HCT116 (cell line): ENCODE results near the gene RPL10A. TPM values are rescaled to one million over a fixed set of nuclear protein-coding genes. Genes with fewer than 3 reads are reported as not detected.

Source experiments
- ATAC-seq: fragments of 200-7000 bp; cut with Tn5 transposase; 2 replicates; pipeline ENCODE4 v1.9.1; 2020; ENCODE audit warnings: mild to moderate bottlenecking, moderate library complexity
- BruUV-seq: library from RNA; stranded (reverse); fragments of 400-500 nt; replicated peaks from 2 replicates; lab custom pipeline; 2021; lab: Mats Ljungman, UMichigan
- CTCF ChIA-PET: fragments of 300-600 bp; sonication (Branson Sonifier 250); formaldehyde crosslinking; loops from one replicate; lab custom pipeline; 2021; ENCODE audit warnings: antibody characterized with exemption; lab: Charles Lee
- POLR2A ChIA-PET: fragments of 300-600, 350-600 bp; sonication (Branson Sonifier 250); formaldehyde crosslinking; loops from one replicate; lab custom pipeline; 2021; ENCODE audit warnings: antibody characterized with exemption; lab: Charles Lee
- RAD21 ChIA-PET, 2 experiments: fragments of 300-600 bp; sonication (Branson Sonifier 250); formaldehyde crosslinking; loops; one replicate each; lab custom pipeline; 2023; ENCODE audit warnings: low total read pairs in 2 of 2; ENCODE audit not compliant: uncharacterized antibody in 2 of 2, unreplicated experiment in 2 of 2, low non-redundant PET in 1 of 2; lab: Charles Lee
- DNase-seq: peaks from one replicate; pipeline ENCODE4 v3.0.0-alpha.2; 2010; ENCODE audit warnings: low read depth, low spot score
- H2AFZ ChIP-seq: fragments of 200-600 bp; shearing (Covaris generic), sonication (generic); 2 replicates; pipeline ENCODE4 v1.6.1; 2017; ENCODE audit warnings: low read depth, mixed run types, mixed read lengths, antibody characterized with exemption, low read length; ENCODE audit not compliant: poor library complexity, severe bottlenecking
- H3K27ac ChIP-seq: 2 replicates; pipeline ENCODE4 v1.5.1; 2012; ENCODE audit warnings: low read depth, low read length
- H3K27me3 ChIP-seq: fragments of 200-600 bp; sonication (generic); 2 replicates; pipeline ENCODE4 v1.6.1; 2016; ENCODE audit warnings: mixed run types, low read length, mixed read lengths; ENCODE audit not compliant: insufficient read depth
- H3K36me3 ChIP-seq, 2 experiments: fragments of 200-500 bp in 1 of 2; fragments of 200-600 bp in 1 of 2; sonication (Bioruptor generic) in 1 of 2; sonication (generic) in 1 of 2; 2 replicates each; pipeline versions ENCODE4 v1.5.1 to v1.6.1; 2014 to 2016; ENCODE audit warnings: low read length in 2 of 2, inconsistent platforms in 1 of 2, mixed read lengths in 1 of 2, mixed run types in 1 of 2; ENCODE audit not compliant: insufficient read depth in 2 of 2, control insufficient read depth in 1 of 2
- H3K4me1 ChIP-seq, 2 experiments: fragments of 200-600 bp in 1 of 2; sonication (generic) in 1 of 2; 2 replicates each; pipeline versions ENCODE4 v1.5.1 to v1.6.1; 2012 to 2017; ENCODE audit warnings: low read length in 2 of 2, inconsistent platforms in 1 of 2, mild to moderate bottlenecking in 1 of 2, mixed read lengths in 1 of 2, mixed run types in 1 of 2, moderate library complexity in 1 of 2; ENCODE audit not compliant: insufficient read depth in 2 of 2, control insufficient read depth in 1 of 2
- H3K4me2 ChIP-seq: fragments of 200-600 bp; sonication (generic); 2 replicates; pipeline ENCODE4 v1.6.1; 2017; ENCODE audit warnings: mixed run types, low read length, mixed read lengths
- H3K4me3 ChIP-seq, 2 experiments: fragments of 200-600 bp in 1 of 2; sonication (generic) in 1 of 2; replicated peaks in 1 of 2; 2 replicates each; pipeline ENCODE4 v1.5.1; 2011 to 2016; ENCODE audit warnings: low read length in 2 of 2, control low read depth in 1 of 2, low read depth in 1 of 2, mild to moderate bottlenecking in 1 of 2, mixed read lengths in 1 of 2, mixed run types in 1 of 2
- H3K79me2 ChIP-seq: fragments of 200-600 bp; sonication (generic); 2 replicates; pipeline ENCODE4 v1.6.1; 2017; ENCODE audit warnings: mild to moderate bottlenecking, mixed run types, low read length, moderate library complexity, mixed read lengths; ENCODE audit not compliant: insufficient read depth
- H3K9ac ChIP-seq: fragments of 200-600 bp; sonication (generic); 2 replicates; pipeline ENCODE4 v1.6.1; 2016; ENCODE audit warnings: low read length, mixed read lengths
- H3K9me2 ChIP-seq: fragments of 200-600 bp; sonication (generic), shearing (Covaris generic); 2 replicates; pipeline ENCODE4 v1.6.1; 2017; ENCODE audit warnings: mixed run types, mild to moderate bottlenecking, moderate library complexity; ENCODE audit not compliant: insufficient read depth
- H3K9me3 ChIP-seq, 2 experiments: fragments of 200-500 bp in 1 of 2; fragments of 200-600 bp in 1 of 2; sonication (Bioruptor generic) in 1 of 2; sonication (generic) in 1 of 2; 2 replicates each; pipeline ENCODE4 v1.6.1; 2014 to 2017; ENCODE audit warnings: low read length in 2 of 2, mixed read lengths in 2 of 2, inconsistent platforms in 1 of 2, low read depth in 1 of 2, mild to moderate bottlenecking in 1 of 2, mixed run types in 1 of 2, moderate library complexity in 1 of 2; ENCODE audit not compliant: control insufficient read depth in 1 of 2, insufficient read depth in 1 of 2
- H4K20me1 ChIP-seq: fragments of 200-600 bp; sonication (generic), shearing (Covaris generic); 2 replicates; pipeline ENCODE4 v1.6.1; 2017; ENCODE audit warnings: mixed run types, mild to moderate bottlenecking, moderate library complexity; ENCODE audit not compliant: insufficient read depth
- ATF3 ChIP-seq: IDR thresholded peaks from 2 replicates; pipeline ENCODE4 v1.6.1; 2012
- CBX3 ChIP-seq: IDR thresholded peaks from 2 replicates; pipeline ENCODE4 v1.6.1; 2012; ENCODE audit warnings: low read depth
- EGR1 ChIP-seq: IDR thresholded peaks from 2 replicates; pipeline ENCODE4 v1.6.1; 2012; ENCODE audit warnings: low read depth
- ELF1 ChIP-seq: IDR thresholded peaks from 2 replicates; pipeline ENCODE4 v1.6.1; 2012; ENCODE audit warnings: low read depth, borderline replicate concordance
- EZH2 ChIP-seq: fragments of 200-600 bp; sonication (generic); IDR thresholded peaks from 2 replicates; pipeline ENCODE4 v1.6.1; 2017; ENCODE audit warnings: antibody characterized with exemption, mixed run types
- EZH2phosphoT487 ChIP-seq: fragments of 200-600 bp; IDR thresholded peaks from 2 replicates; pipeline ENCODE4 v1.6.1; 2018; ENCODE audit warnings: antibody characterized with exemption, borderline replicate concordance
- FOSL1 ChIP-seq: IDR thresholded peaks from 2 replicates; pipeline ENCODE4 v1.6.1; 2012; ENCODE audit warnings: low read depth
- JUND ChIP-seq: IDR thresholded peaks from 2 replicates; pipeline ENCODE4 v1.6.1; 2012
- MAX ChIP-seq: IDR thresholded peaks from 2 replicates; pipeline ENCODE4 v1.6.1; 2012
- POLR2A ChIP-seq: IDR thresholded peaks from 2 replicates; pipeline ENCODE4 v1.7.0; 2011; ENCODE audit warnings: borderline replicate concordance; ENCODE audit not compliant: insufficient read depth, insufficient read length; ENCODE audit errors: extremely low read depth
- POLR2AphosphoS5 ChIP-seq: IDR thresholded peaks from 2 replicates; pipeline ENCODE4 v1.6.1; 2011; ENCODE audit warnings: mild to moderate bottlenecking, low read depth, low read length, moderate library complexity
- REST ChIP-seq: IDR thresholded peaks from 2 replicates; pipeline ENCODE4 v1.6.1; 2012; ENCODE audit warnings: low read depth
- SIN3A ChIP-seq: IDR thresholded peaks from 2 replicates; pipeline ENCODE4 v1.6.1; 2012; ENCODE audit warnings: low read depth
- SP1 ChIP-seq: IDR thresholded peaks from 2 replicates; pipeline ENCODE4 v1.6.1; 2012; ENCODE audit warnings: low read depth
- SRF ChIP-seq: IDR thresholded peaks from 2 replicates; pipeline ENCODE4 v1.6.1; 2012; ENCODE audit warnings: low read depth
- ZFX ChIP-seq: fragments of 450-650 bp; IDR thresholded peaks from 2 replicates; pipeline ENCODE4 v1.6.1; 2017
- ZNF274 ChIP-seq: fragments of 200-500 bp; sonication (Bioruptor generic); IDR thresholded peaks from 2 replicates; pipeline ENCODE4 v1.6.1; 2014; ENCODE audit warnings: mild to moderate bottlenecking, low read depth, low read length, inconsistent platforms
- intact Hi-C: fragments of 100-400 bp; cut with micrococcal nuclease; formaldehyde crosslinking; loops from 2 replicates; pipeline ENCODE4 v1.10.0; 2022
- total RNA-seq: library from RNA; stranded (reverse); gene quantifications from one replicate; pipeline ENCODE4 v1.2.1, GENCODE V29; 2021; ENCODE audit not compliant: unreplicated experiment

The RPL10A gene
- total RNA-seq, 1 experiment from 2014 or later = 1,981 TPM

GRCh38 chr6:35492258-35492973 is 24.2 kb downstream of the RPL10A start:
- Histone ChIP-seq H2AFZ (no peak overlapping the region), H3K4me3 (no peak overlapping the region), H3K9me2 (no peaks in the 10 kb centered on the region), H3K36me3 (no peaks in the 10 kb centered on the region), H3K4me2 (peak overlapping the region; percentile 21; the same call in 1 of the 2 replicates), H3K9me3 (no peaks in the 10 kb centered on the region), H3K4me1 (peaks cover 50 to 69% of the 10 kb centered on the region in 2 experiments), H3K27me3 (no peaks in the 10 kb centered on the region), H3K27ac (no peak overlapping the region; the same call in 1 of the 2 replicates), H4K20me1 (no peaks in the 10 kb centered on the region), H3K79me2 (peaks cover 59% of the 10 kb centered on the region), H3K9ac (no peak overlapping the region)
- RAD21 ChIA-PET = no interaction called here
- TF ChIP-seq EZH2 (no peak), EGR1 (no peak), EZH2phosphoT487 (no peak), SP1 (no peak), ZFX (no peak), POLR2A (no peak), CBX3 (no peak), ATF3 (no peak), SRF (no peak), FOSL1 (no peak), SIN3A (no peak)
- CTCF ChIA-PET = no interaction called here
- BruUV-seq = no TSS peak
- POLR2A ChIA-PET = interaction anchor here (1.4 kb wide), 1 partner anchor 11 kb away, joined by 3 read pairs; no protein-coding TSS in a partner anchor
- ATAC-seq (no peak), DNase-seq (no peak)
- intact Hi-C loops = no loop called here

GRCh38 chr6:35492974-35493284 is 24.7 kb downstream of the RPL10A start:
- no TSS peak for BruUV-seq
- H3K36me3 ChIP-seq = no peaks in the 10 kb centered on the region
- H3K27ac ChIP-seq = no peak overlapping the region
- H3K4me3 ChIP-seq = no peak overlapping the region
- ChIA-PET POLR2A (no interaction called here), RAD21 (no interaction called here), CTCF (no interaction called here)
- ATAC-seq (no peak), DNase-seq (no peak)
- H3K4me2 ChIP-seq = no peak overlapping the region
- H2AFZ ChIP-seq = no peak overlapping the region
- H3K4me1 ChIP-seq = peaks cover 45 to 69% of the 10 kb centered on the region in 2 experiments
- H3K27me3 ChIP-seq = no peaks in the 10 kb centered on the region
- no peak overlapping the region for H3K9ac ChIP-seq
- no peaks in the 10 kb centered on the region for H3K9me3 ChIP-seq
- peaks cover 54% of the 10 kb centered on the region for H3K79me2 ChIP-seq
- intact Hi-C loops = no loop called here
- no peaks in the 10 kb centered on the region for H4K20me1 ChIP-seq
- H3K9me2 ChIP-seq = no peaks in the 10 kb centered on the region
- TF ChIP-seq ZNF274 (no peak), POLR2AphosphoS5 (no peak), JUND (no peak), ELF1 (no peak), MAX (no peak), REST (no peak), ATF3 (no peak), ZFX (no peak), SIN3A (no peak)
